BLaER1 (cell line): ENCODE measurements around the gene ZC3HAV1.
"Not testable (repeated sequence)": the region's sequence is repeated elsewhere in the genome, so short reads cannot be mapped to it uniquely, and the experiment has no call there.

ENCODE experiments used
- H3K27ac ChIP-seq: shearing (Covaris generic); formaldehyde crosslinking; 2 replicates; pipeline ENCODE4 v1.8.1; 2022
- H3K27me3 ChIP-seq: shearing (Covaris generic); formaldehyde crosslinking; 2 replicates; pipeline ENCODE4 v1.8.1; 2022
- H3K36me3 ChIP-seq: shearing (Covaris generic); formaldehyde crosslinking; 2 replicates; pipeline ENCODE4 v1.8.1; 2022
- H3K4me1 ChIP-seq: shearing (Covaris generic); formaldehyde crosslinking; 2 replicates; pipeline ENCODE4 v1.8.1; 2022
- H3K4me2 ChIP-seq: shearing (Covaris generic); formaldehyde crosslinking; 2 replicates; pipeline ENCODE4 v1.8.1; 2022
- H3K4me3 ChIP-seq: shearing (Covaris generic); formaldehyde crosslinking; 2 replicates; pipeline ENCODE4 v1.8.1; 2022
- H3K9ac ChIP-seq: shearing (Covaris generic); formaldehyde crosslinking; 2 replicates; pipeline ENCODE4 v1.8.1; 2022
- H3K9me3 ChIP-seq: shearing (Covaris generic); formaldehyde crosslinking; 2 replicates; pipeline ENCODE4 v1.8.1; 2022
- H4K20me1 ChIP-seq: shearing (Covaris generic); formaldehyde crosslinking; 2 replicates; pipeline ENCODE4 v1.8.1; 2022
- Cebpa-rat ChIP-seq: shearing (Covaris generic); IDR thresholded peaks from 2 replicates; pipeline ENCODE4 v1.8.1; 2022

ZC3HAV1 gene

DNA sequence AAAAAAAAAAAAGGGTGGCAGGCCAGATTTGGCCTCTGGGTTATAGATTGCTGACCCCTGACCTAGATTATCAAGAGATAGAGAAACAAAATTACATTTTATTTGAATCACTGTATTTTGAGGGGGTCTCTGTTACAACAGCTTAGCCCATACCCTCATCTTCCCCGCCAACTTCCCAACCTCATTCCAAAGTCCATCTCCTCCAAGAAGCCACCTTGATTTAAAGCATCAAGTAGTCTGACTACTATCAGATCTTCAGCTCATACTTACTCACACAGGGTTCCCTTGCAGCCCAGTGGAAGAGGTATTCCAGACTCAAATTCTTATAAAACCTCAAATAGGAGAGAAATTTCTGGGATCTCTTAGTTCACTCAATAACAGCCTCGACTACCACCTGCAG lies 20.4 kb downstream of the ZC3HAV1 start:
- Histone ChIP-seq H3K4me3 (no peak overlapping the region), H3K4me2 (no peak overlapping the region), H3K9me3 (peaks cover 60% of the 10 kb centered on the region), H4K20me1 (peaks cover 76% of the 10 kb centered on the region), H3K9ac (no peak overlapping the region), H3K4me1 (peaks cover 47% of the 10 kb centered on the region), H3K27ac (no peak overlapping the region), H3K36me3 (peaks cover 94% of the 10 kb centered on the region), H3K27me3 (no peaks in the 10 kb centered on the region)
- TF ChIP-seq Cebpa-rat = no peak

DNA sequence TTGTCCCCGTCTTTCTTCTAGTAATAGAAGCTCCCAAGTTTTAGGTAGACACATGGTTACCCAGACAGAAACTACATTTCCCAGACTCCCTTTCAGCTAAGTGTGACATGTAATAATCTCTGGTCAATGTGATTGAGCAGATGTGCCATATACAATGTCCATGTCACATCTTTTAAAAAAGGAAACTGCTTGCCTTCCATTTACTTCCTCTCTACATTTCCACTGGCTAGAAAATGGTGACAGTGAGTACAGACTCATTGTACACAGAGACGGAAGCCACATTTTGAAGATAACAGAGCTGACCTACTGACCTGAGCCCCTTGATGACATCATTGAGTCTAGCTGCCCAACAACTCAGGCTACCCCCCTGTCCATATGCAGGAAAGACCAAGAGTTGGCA lies 21.3 kb downstream of the ZC3HAV1 start:
- Histone ChIP-seq H3K9me3 (peaks cover 60% of the 10 kb centered on the region), H4K20me1 (peaks cover 77% of the 10 kb centered on the region), H3K4me2 (no peak overlapping the region), H3K9ac (no peak overlapping the region), H3K27ac (no peak overlapping the region), H3K36me3 (peaks cover 97% of the 10 kb centered on the region), H3K4me3 (no peak overlapping the region), H3K4me1 (peaks cover 40% of the 10 kb centered on the region), H3K27me3 (no peaks in the 10 kb centered on the region)
- no peak for TF ChIP-seq Cebpa-rat

DNA sequence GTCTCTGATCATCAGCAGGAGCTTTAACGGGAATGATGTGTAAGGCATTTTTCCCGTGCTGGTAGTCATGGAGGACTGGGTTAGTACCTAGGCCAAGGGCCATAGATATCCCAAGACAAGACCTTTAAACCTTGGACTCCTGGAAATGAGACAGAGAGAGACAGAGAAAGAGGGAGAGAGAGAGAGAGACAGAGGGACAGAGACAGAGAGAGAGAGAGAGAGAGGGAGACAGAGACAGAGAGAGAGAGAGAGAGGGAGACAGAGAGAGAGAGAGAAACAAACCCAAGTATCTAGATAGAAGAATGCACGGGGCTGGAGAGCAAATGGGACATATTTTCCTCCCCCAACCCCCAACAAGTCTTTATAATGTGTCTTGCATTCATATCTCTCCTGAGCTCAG lies 22.3 kb downstream of the ZC3HAV1 start:
- Histone ChIP-seq H3K4me2 (no peak overlapping the region), H3K9ac (no peak overlapping the region), H4K20me1 (peaks cover 81% of the 10 kb centered on the region), H3K36me3 (peaks cover 97% of the 10 kb centered on the region), H3K4me3 (no peak overlapping the region), H3K4me1 (peaks cover 30% of the 10 kb centered on the region), H3K27me3 (no peaks in the 10 kb centered on the region), H3K27ac (no peak overlapping the region), H3K9me3 (peaks cover 53% of the 10 kb centered on the region)
- TF ChIP-seq Cebpa-rat = no peak

DNA sequence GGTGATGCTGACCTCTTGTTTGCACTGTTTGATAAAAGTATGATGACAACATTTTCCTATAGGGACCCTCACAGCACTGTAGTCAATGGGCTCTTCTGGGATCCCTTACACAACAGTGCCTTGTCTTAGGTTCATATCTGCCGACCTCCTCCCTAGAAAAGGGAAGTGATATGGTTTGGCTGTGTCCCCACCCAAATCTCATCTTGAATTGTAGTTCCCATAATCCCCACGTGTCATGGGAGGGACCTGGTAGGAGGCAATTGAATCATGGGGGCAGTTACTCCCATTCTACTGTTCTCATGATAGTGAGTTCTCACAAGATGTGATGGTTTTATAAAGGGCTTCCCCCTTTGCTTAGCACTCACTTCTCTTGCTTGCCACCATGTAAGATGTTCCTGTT lies 23.1 kb downstream of the ZC3HAV1 start:
- Histone ChIP-seq H4K20me1 (peaks cover 85% of the 10 kb centered on the region), H3K4me2 (no peak overlapping the region), H3K27me3 (no peaks in the 10 kb centered on the region), H3K4me3 (no peak overlapping the region), H3K36me3 (peaks cover 97% of the 10 kb centered on the region), H3K9me3 (peaks cover 46% of the 10 kb centered on the region), H3K4me1 (peaks cover 22% of the 10 kb centered on the region), H3K27ac (no peak overlapping the region), H3K9ac (no peak overlapping the region)
- TF ChIP-seq Cebpa-rat = no peak

DNA sequence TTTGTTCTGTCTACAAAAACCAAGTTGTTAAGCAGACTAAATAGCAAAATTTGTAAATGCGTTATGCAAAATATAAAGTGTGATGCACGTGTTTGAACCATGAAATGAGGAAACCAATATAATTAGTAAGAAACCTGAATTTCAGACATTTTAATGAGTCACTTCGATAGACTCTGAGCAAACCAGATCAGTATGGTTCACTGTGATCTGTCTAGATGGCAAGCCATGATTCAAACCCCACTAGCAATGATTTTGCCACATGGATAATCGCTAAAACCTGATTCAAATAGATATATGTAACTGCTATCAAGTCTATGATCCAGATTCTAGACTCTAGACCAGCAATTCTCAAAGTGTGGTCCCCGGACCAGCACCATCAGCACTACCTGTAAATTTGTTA lies 24.8 kb downstream of the ZC3HAV1 start:
- peaks cover 99% of the 10 kb centered on the region for H3K36me3 ChIP-seq
- no peak for TF ChIP-seq Cebpa-rat
- H3K4me2 ChIP-seq = no peak overlapping the region
- peaks cover 33% of the 10 kb centered on the region for H3K9me3 ChIP-seq
- peaks cover 87% of the 10 kb centered on the region for H4K20me1 ChIP-seq
- peaks cover 17% of the 10 kb centered on the region; the same call in 1 of the 2 replicates for H3K4me1 ChIP-seq
- H3K9ac ChIP-seq = no peak overlapping the region
- no peaks in the 10 kb centered on the region for H3K27me3 ChIP-seq
- peak overlapping the region; percentile 22; the same call in 1 of the 2 replicates for H3K27ac ChIP-seq
- H3K4me3 ChIP-seq = no peak overlapping the region

DNA sequence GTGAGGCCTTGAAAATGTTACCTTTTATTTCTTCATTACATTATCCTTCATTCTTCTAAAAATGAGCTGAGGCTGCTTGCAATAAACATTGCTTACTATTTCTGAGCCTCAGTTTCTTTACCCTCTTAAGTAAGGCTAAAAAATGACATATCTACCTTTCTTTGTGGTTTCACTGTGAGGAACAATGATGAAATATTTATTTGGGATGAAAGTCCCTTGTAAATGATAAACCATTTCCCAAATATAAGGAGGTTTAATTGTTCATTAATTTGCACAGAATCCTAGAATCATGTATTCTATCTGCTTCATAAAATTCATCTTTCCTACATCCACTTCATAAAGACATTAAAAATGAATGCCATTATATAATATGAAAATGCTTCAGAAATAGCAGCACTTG lies 27.9 kb downstream of the ZC3HAV1 start:
- Histone ChIP-seq H4K20me1 (peaks cover 97% of the 10 kb centered on the region), H3K4me3 (no peak overlapping the region), H3K36me3 (peaks cover 99% of the 10 kb centered on the region)

DNA sequence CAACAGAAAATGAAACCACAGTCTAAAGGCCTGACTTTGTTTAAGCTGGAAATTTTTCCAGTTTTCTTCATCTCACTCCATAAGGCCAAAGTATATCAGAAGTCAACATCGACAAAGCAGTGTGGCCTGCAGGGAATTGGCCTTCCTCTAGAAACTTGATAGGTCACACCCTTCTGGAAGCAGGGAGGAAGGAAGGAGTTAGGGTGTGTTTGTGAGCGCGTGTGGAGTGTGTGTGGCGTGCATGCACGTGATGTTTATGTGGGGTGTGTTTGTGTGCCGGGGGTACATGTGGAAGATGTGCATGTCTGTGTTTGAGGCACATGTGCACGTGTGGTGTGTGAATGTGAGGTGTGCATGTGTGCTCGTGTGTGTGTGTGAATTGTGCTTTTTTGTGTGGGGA lies 28.6 kb downstream of the ZC3HAV1 start:
- Histone ChIP-seq H3K9ac (no peak overlapping the region), H3K36me3 (peaks cover 100% of the 10 kb centered on the region), H3K4me3 (no peak overlapping the region), H3K4me2 (no peak overlapping the region), H3K27me3 (no peaks in the 10 kb centered on the region), H3K9me3 (no peaks in the 10 kb centered on the region), H3K4me1 (peaks cover 17% of the 10 kb centered on the region; the same call in 1 of the 2 replicates), H3K27ac (no peak overlapping the region), H4K20me1 (peaks cover 100% of the 10 kb centered on the region)
- TF ChIP-seq Cebpa-rat = no peak

More for the DNA sequence above, 27.9 kb downstream of the ZC3HAV1 start:
- TF ChIP-seq Cebpa-rat = no peak
- no peak overlapping the region for H3K27ac ChIP-seq
- H3K4me1 ChIP-seq = peaks cover 17% of the 10 kb centered on the region; the same call in 1 of the 2 replicates
- no peak overlapping the region for H3K9ac ChIP-seq
- no peak overlapping the region for H3K4me2 ChIP-seq
- H3K27me3 ChIP-seq = no peaks in the 10 kb centered on the region
- H3K9me3 ChIP-seq = peaks cover 2% of the 10 kb centered on the region

DNA sequence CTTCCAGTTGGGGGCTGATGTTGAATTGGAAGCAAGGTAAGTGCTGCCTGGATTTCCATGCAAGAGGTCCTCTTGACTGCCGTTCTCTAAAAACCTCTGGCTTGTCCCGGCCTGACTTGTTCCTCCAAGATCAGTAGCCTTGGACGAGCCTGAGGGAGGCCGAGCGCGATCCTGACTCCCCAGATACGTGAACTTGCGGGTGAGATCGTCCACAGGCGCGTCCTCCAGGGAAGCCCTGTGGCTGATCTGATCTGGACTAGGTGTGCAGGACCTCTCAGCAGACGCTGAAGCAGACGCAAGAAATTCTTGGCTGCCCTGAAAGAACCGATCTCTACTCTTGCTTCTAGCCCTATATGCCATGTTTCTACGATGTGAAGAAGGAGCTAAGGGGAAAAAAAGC lies 29.7 kb downstream of the ZC3HAV1 start:
- peaks cover 11% of the 10 kb centered on the region for H3K4me1 ChIP-seq
- H3K36me3 ChIP-seq = peaks cover 97% of the 10 kb centered on the region
- TF ChIP-seq Cebpa-rat = no peak
- H3K4me3 ChIP-seq = no peak overlapping the region
- no peaks in the 10 kb centered on the region for H3K9me3 ChIP-seq
- H3K27ac ChIP-seq = no peak overlapping the region
- no peaks in the 10 kb centered on the region for H3K27me3 ChIP-seq
- no peak overlapping the region for H3K4me2 ChIP-seq
- H4K20me1 ChIP-seq = peaks cover 100% of the 10 kb centered on the region
- H3K9ac ChIP-seq = no peak overlapping the region

DNA sequence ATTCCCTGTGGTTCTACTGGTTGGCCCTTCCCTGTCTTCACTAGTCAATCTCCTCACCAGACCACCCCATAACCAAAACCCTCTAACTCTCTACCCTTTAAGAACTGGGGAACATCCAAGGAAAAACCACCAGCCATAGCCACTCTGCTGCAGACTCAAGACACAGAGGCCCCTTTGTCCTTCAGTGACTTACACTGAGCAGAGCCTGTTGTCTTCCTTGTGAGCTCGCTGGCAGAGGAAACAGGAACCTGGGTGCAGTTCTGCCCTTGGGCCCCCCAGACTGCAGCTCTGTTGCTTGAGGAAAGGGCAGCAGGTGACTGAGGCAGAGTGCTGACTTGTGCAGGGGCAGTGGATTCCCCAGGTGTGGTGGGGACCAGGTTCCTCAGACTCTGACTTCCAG lies 30.6 kb downstream of the ZC3HAV1 start:
- H3K4me1 ChIP-seq = peaks cover 4% of the 10 kb centered on the region
- H3K4me2 ChIP-seq = no peak overlapping the region
- H3K27ac ChIP-seq = no peak overlapping the region; the same call in 1 of the 2 replicates
- no peaks in the 10 kb centered on the region for H3K27me3 ChIP-seq
- TF ChIP-seq Cebpa-rat = no peak
- no peak overlapping the region for H3K4me3 ChIP-seq
- H3K9ac ChIP-seq = no peak overlapping the region
- H3K36me3 ChIP-seq = peaks cover 93% of the 10 kb centered on the region
- H3K9me3 ChIP-seq = no peaks in the 10 kb centered on the region
- H4K20me1 ChIP-seq = peaks cover 100% of the 10 kb centered on the region

DNA sequence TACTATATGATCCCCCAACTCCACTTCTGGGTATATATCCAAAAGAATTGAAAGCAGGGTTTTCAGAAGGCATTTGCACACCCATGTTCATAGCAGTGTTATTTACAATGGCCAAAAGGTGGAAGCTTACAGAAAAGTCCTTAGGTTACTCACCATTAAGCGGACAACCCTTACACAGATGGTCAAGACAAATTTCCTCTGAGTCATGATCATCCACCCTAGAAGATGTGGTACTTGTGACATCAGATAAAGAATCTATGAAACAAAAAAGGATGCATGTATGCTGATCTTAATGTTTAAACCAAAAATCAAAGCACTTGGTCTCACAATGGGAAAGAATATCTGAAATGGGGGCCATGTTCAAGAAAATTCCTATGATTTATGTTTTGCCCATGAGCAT lies 31.1 kb downstream of the ZC3HAV1 start:
- H3K27ac ChIP-seq = no peak overlapping the region
- H3K4me3 ChIP-seq = no peak overlapping the region
- H3K4me1 ChIP-seq = peaks cover 4% of the 10 kb centered on the region
- TF ChIP-seq Cebpa-rat = no peak
- H3K9ac ChIP-seq = no peak overlapping the region
- peaks cover 93% of the 10 kb centered on the region for H3K36me3 ChIP-seq
- no peaks in the 10 kb centered on the region for H3K9me3 ChIP-seq
- H3K4me2 ChIP-seq = no peak overlapping the region
- no peaks in the 10 kb centered on the region for H3K27me3 ChIP-seq
- peaks cover 99% of the 10 kb centered on the region for H4K20me1 ChIP-seq

DNA sequence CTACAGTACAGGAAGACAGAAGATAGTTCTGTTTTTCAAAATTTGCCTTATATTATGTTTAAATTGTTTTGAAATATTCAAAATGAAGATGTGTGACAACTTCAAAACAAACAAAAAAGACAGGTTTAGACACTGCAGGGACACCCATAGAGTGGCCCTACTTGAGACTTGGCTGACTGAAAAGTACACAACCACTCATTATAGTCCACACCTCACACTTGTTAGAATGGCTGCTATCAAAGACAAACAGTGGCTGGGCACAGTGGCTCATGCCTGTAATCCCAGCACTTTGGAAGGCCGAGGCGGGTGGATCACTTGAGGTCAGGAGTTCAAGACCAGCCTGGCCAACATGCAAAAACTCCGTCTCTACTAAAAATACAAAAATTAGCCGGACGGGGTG lies 31.8 kb downstream of the ZC3HAV1 start:
- H3K4me1 ChIP-seq, H3K27me3 ChIP-seq, H3K9ac ChIP-seq, H3K27ac ChIP-seq, H3K4me2 ChIP-seq, H3K9me3 ChIP-seq, H3K4me3 ChIP-seq: not testable (repeated sequence)
- Histone ChIP-seq H3K36me3 (peaks cover 93% of the 10 kb centered on the region), H4K20me1 (peaks cover 96% of the 10 kb centered on the region)
